B cell (primary cell): ENCODE data around the gene KAZN.

ENCODE experiments used
- EZH2 ChIP-seq: IDR thresholded peaks from 2 replicates; pipeline ENCODE4 v1.6.1; 2012; ENCODE audit warnings: borderline replicate concordance, low read depth, mild to moderate bottlenecking, moderate library complexity, low read length; ENCODE audit not compliant: insufficient read depth, poor library complexity, severe bottlenecking
- TF ChIP-seq, protein P1 (sequence below): fragments of 200-600 bp; IDR thresholded peaks from one replicate; pipeline ENCODE4 v1.8.0; 2022; ENCODE audit warnings: antibody characterized with exemption, mild to moderate bottlenecking

DNA sequence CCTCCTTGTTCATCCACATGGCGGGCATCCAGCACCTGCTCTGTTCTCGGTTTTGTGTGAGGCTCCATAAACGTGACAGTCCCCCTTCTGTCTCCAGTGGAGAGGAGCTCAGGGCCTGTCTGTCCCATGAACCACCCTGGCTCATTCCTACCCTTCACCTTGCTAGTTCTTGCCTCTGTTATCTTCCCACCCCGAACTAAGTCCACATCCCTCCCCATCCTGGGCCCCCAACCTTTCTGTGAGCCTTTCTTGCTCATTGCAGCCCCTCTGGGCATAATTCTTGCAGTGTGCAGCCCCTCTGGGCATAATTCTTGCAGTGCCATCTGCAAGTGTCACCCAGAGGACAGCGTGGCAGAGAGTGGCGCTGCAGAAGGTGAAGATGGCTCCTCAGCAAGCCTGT lies 338.3 kb downstream of the KAZN start:
- TF ChIP-seq, protein P1, sequence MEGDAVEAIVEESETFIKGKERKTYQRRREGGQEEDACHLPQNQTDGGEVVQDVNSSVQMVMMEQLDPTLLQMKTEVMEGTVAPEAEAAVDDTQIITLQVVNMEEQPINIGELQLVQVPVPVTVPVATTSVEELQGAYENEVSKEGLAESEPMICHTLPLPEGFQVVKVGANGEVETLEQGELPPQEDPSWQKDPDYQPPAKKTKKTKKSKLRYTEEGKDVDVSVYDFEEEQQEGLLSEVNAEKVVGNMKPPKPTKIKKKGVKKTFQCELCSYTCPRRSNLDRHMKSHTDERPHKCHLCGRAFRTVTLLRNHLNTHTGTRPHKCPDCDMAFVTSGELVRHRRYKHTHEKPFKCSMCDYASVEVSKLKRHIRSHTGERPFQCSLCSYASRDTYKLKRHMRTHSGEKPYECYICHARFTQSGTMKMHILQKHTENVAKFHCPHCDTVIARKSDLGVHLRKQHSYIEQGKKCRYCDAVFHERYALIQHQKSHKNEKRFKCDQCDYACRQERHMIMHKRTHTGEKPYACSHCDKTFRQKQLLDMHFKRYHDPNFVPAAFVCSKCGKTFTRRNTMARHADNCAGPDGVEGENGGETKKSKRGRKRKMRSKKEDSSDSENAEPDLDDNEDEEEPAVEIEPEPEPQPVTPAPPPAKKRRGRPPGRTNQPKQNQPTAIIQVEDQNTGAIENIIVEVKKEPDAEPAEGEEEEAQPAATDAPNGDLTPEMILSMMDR, result no peak
- no peak for TF ChIP-seq EZH2
